CD4-positive, alpha-beta T cell treated with Interleukin-17A for 4 hours (primary cell): ENCODE results near the gene GDPD4.
A peak's percentile ranks its signal among the peaks of the same experiment; 100 is the strongest.

Experiments
- DNase-seq: peaks from one replicate; pipeline ENCODE4 v3.0.0-alpha.2; 2020; ENCODE audit warnings: mixed read lengths

GDPD4 gene

DNA sequence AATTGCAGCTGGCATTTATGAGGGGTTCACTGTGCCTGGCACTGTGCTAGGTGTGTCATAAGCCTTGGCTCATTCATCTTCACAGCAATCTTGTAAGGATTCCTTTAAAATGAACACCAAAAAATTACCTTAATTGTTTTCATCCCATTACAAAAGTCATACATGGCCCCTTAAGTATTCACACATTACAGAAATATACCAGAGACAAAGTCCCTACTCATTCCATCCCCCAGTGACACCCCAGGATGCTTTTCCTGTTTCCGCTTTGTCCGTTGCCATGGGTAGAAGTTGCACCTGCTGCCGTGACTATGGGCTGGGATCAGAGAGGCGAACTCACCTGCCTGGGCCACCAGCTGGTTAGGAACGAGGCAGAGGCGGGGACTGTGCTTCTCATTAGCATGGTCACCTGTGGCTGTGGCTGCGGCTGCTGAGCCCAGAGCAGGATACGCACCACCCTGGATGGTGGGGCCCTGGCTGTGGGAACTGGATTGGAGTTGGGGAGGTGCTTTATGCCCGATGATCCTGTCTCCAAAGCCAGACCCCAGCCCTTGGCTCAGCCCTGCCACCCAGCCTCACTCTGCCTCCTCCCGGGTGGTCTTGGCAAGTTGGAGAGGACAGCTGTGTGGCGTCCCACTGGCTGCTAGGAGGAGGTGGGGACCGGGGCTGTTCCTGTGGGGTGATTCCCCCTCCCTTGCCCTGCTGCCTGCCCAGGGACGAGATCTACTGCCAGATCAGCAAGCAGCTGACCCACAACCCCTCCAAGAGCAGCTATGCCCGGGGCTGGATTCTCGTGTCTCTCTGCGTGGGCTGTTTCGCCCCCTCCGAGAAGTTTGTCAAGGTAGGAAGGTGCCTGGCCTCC is 112.6 kb downstream of the GDPD4 start:
- no peak for DNase-seq

DNA sequence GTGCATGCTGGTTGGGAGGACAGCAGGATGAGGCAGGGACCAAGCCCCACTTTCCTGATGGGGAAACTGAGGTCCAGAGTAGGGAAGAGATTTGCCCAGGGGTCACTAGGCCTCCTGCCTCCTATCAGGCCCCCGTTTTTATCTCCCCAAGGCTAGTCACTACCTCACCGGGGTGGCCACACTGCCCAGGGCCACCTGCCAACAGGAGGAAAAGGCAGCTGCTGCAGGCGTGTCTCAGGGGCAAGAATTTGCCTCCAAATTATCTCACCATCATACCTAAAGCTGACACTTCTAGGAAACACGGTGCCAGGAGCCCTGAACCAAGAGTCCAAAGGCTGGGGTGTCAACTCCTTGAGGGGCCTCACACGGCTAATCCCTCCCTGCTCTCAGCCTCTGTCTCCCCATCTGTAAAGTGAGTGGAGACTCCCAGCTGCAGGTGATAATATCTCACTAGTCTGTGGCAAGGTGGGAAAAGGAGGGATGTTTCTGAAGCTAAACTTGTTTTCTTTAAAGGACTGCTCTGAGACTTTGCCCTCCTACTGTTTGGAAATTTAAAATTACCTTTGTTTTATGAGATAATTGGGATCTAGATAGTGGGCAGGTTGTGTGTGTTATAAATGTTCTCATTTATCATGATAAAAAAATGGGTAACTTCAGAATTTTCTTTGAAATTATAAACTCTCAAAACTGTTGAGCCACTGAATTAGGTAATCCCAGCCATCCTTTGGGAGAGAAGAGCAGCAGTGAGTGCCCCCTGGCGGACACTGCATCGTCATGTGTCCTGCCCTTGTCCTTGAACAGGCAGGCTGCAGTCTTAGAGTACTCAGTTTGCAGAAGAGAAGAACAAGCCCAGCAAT is 113.5 kb downstream of the GDPD4 start:
- DNase-seq, result peak; percentile 74

DNA sequence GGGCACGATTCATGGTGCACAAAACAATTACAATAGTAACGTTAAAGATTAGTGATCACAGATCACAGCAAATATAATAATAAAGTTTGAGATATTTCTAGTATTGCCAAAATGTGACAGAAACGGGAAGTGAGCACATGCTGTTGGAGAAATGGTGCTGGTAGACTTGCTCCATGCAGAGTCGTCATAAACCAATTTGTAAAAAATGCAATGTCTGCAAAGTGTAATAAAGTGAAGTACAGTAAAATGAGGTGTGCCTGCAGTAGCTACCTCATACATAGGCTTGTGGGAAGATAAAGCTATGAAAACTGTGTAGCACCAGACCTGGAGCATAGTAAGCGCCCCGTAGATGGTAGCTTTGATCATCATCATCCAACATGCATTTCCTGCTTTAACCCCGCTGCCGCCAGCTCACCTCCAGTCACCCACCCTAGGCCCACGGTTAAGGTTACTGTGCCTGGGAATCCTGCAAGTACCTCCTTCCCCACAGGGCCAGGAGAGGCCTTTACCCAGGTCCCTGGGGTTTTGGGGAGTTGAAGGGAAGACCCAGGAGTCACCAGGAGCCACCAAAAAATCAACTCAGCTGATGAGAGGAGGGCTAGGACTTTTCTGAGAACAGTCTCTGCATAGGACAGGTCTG is 114.3 kb downstream of the GDPD4 start:
- no peak for DNase-seq

DNA sequence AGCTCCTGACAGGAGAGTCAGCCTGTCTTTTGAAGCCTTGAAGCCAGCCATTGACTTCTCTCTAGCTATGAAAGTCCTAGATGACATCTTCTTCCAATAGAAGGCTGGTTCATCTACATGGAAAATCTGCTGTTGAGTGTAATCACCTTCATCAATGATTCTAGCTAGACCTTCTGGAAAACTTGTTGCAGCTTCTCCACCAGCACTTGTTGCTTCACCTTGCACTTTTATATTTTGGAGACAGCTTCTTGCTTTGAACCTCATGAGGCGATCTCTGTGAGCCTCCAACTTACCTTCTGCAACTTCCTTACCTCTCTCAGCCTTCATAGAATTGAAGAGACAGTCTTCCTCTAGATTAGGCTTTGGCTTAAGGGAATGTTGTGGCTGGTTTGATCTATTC is 115.2 kb downstream of the GDPD4 start:
- no peak for DNase-seq

DNA sequence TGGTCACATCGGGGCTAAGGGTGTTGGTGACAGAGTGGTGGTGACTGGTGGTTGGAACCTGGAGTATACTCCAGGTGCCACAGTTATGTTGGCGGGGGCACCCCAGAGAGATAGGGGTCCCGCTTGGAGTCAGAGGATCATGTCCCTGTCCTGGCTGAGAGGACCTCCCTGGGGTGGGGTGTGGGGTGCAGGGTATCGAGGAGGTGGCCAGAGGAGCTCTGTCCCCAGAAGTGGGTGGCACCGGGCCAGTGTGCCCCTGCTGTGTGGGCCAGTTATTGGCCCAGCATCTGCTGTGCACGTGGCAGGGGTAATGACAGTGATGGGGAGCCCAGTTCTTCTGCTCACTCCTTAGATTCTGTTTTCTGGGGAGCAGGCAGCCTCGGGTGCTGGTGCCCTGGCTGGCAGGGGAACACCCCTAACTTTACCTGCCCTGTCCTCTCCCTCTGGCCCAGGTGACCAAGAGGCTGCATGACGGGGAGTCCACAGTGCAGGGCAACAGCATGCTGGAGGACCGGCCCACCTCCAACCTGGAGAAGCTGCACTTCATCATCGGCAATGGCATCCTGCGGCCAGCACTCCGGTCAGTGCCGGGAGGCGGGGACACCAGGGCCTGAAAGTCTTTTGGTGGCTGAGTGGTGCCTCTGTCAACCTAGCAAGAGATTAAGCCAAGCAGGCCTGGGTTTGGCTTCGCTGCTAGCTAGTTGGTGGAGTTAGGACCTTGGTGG is 117.2 kb downstream of the GDPD4 start:
- no peak for DNase-seq

DNA sequence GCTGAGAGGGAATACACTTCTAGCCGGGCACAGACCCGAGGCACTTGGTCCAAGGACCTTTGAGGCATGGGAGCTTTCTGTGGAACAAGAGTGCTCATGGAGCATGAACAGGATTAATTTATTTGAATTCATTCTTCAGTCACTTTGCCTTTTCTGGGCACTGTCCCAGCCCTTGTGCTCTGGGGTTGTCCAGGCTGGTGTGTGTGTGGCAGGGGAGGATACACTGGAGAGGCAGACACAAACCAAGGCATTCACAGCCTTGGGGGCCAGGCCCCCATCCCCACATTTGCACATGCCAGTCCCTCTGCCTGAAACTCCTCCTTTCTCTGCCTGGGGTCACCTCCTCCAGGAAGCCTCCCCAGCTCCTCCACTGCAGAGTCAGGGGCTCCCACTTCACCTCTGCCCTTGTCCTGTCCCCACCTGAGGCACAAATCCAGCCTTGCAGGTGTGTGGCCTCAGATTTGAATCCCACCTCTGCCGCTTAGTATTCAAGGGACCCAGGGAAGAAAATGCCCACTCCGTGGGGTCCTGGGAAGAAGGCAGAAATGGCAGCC is 118.0 kb downstream of the GDPD4 start:
- no peak for DNase-seq

DNA sequence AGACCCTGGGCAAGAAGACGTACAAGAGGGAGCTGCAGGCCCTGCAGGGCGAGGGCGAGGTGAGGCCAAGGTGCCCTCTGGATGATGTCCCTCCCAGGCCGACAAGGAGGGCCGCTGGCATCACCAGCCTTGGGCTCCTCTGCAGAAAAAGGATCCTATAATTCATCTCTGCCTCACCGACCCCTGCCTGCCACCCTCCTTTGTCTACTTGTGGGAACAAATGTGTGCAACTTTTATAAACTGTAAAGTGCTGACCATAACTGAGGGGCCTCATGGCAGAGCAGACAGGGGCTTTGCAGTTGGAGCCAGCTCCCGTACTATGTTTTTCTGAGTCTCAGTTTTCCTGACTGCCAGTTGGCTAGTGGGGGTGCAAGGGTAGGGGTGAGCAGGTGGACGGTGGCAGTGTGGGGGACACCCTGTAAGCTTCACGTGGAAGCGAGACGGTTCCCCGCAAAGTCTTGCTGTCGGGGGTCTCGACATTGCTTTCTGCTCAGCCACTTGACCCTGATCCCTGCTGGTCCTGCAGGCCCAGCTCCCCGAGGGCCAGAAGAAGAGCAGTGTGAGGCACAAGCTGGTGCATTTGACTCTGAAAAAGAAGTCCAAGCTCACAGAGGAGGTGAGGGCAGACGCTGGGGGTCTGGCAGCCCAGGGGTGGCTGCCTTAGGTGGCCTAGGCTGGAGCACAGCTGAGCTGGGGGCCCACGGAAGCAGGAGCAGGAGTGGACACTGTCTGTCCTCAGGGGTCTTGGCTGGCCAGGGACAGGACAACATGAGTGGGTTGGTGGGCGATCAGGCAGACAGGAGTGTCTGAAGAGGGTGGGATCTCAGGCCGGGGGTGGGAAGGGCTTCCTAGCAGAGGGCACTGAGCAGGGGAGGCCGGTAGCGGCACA is 118.7 kb downstream of the GDPD4 start:
- no peak for DNase-seq

DNA sequence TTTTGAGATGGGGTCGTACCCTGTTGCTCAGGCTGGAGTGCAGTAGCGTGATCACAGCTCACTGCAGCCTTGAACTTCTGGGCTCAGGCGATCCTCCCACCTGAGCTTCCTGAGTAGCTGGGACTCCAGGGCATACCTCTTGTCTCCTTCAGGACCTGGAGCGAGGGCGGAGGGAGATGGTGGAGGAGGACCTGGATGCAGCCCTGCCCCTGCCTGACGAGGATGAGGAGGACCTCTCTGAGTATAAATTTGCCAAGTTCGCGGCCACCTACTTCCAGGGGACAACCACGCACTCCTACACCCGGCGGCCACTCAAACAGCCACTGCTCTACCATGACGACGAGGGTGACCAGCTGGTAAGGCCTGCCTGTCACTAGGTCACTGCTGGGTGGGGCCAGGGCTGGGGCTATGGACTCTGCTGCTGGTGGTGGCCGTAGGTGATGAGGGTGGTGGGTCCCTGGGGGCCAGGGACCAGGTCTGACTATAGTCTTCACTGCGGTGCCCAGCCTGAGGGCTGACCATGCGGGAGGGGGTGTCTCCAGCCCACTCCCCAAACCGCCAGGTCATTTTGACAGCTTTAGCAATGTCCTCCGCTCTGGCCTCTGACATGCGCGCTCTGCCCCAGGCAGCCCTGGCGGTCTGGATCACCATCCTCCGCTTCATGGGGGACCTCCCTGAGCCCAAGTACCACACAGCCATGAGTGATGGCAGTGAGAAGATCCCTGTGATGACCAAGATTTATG is 119.5 kb downstream of the GDPD4 start:
- DNase-seq, result no peak

DNA sequence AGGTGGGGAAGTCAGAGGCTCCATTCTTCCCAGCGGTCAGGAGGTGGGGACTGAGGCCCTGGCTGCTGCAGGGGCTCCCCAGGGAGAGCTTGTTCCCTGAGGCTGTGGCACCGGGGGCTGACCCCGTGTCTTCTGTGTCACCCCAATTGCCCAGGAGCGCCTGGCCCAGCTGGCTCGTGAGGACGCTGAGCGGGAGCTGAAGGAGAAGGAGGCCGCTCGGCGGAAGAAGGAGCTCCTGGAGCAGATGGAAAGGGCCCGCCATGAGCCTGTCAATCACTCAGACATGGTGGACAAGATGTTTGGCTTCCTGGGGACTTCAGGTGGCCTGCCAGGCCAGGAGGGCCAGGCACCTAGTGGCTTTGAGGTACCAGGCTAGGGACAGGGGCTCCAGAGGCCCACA is 120.3 kb downstream of the GDPD4 start:
- no peak for DNase-seq

DNA sequence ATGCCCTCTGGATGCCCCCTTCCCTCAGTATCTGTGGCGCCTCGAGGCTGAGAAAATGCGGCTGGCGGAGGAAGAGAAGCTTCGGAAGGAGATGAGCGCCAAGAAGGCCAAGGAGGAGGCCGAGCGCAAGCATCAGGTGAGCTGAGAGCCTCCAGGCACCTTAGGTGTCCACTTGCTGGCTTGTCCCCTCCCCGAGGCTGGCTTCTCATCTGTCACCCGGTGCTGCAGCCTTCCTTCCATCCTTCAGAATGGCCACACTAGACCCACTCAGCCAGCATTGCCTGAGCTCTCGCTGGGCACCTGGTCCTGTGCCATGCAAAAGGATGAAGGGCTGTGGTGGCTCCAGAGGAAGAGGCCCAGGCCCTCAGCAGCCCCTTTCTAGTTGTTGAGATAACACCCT is 121.1 kb downstream of the GDPD4 start:
- DNase-seq, result no peak

DNA sequence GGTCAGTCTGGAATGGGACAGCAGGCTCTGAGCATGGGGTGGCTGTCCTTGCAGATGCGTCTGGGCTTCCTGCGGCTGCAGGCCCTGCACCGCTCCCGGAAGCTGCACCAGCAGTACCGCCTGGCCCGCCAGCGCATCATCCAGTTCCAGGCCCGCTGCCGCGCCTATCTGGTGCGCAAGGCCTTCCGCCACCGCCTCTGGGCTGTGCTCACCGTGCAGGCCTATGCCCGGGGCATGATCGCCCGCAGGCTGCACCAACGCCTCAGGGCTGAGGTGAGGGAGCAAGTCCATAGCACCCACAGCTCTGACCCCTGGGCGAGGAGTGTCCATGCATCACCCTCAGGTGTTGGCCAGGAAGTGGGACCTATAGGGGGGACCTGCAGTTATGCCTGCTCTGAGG is 121.8 kb downstream of the GDPD4 start:
- no peak for DNase-seq

DNA sequence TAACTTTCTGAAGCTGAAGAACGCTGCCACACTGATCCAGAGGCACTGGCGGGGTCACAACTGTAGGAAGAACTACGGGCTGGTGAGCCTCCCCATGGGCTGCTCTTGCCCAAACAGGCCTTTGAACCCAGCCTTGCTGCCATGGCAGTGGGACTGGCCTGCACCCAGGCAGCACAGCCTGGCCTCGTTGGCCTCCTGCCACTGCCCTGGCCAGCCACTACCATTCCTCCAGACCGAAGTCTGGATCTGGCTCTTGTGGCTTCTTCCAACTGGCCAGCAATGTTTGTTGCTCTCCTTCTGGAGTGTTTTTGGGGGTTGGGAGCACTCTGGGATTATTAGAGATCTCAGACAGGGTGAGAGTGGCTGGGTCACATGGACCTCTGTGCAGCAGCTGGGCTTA is 122.4 kb downstream of the GDPD4 start:
- DNase-seq, result no peak

DNA sequence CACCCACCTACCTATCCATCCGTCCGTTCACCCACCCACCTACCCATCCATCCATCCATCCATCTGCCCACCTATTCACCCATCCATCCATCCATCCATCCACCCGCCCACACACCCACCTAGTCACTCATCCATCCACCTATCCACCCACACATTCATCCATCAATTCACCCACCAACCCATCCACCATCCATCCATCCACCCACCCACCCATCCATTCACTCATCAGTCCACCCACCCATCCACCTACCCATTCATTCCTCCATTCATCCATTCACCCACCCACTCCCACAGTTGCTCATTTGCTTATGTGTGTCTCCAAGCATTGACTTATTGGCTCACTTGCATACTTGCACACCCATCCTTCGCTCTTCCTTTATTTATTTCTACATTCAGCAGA is 123.3 kb downstream of the GDPD4 start:
- DNase-seq, result no peak

DNA sequence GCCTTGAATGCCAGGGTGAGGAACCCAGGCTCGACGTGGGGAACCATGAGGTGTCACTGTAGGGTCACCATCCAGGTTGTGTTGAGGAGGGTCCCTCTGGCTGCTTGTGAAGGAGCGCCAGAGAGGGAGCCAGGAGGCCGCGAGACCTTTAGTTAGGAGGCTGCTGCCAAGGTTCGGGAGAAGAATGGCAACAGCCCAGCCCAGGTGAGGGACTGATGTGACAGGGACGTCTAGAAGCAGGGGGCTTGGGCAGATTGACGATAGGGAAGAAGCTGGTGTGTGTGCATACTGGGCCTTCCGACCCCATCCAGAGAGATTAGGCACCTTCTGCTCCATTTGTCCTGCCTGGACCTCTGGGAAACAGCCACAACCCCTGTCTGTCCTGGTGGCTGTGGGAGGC is 124.5 kb downstream of the GDPD4 start:
- no peak for DNase-seq

DNA sequence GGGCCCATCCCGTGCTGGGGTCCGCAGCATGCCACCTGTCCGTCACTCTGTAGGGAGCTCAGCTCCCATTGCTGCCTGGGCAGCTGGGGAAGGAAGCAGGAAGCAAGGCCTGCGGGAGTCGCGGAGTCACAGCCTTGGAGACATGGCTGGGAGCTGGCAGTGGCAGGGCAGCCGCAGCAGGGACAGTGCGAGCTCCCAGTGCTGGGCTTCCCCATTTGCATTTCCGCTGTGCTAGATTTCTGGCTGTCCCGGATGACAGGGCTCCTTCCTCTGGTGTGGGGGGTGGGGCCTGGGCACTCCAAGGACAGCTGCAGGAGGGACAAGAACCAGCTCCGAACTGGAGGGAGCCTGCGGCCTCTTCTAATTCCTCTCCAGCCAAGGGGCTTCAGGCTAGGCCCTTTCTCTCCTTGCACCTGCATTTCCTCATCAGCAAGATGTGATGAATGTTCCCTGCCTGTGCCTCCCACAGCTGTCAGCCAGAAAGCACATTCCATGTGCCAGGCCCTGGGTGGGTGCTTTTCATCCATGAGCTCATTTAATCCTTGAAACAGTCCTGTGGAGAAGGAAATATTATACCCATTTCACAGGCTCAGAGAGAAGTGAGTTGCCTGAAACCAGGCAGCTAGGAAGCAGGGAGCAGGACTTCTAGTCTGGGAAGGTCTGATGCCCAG is 125.5 kb downstream of the GDPD4 start:
- DNase-seq, result no peak

DNA sequence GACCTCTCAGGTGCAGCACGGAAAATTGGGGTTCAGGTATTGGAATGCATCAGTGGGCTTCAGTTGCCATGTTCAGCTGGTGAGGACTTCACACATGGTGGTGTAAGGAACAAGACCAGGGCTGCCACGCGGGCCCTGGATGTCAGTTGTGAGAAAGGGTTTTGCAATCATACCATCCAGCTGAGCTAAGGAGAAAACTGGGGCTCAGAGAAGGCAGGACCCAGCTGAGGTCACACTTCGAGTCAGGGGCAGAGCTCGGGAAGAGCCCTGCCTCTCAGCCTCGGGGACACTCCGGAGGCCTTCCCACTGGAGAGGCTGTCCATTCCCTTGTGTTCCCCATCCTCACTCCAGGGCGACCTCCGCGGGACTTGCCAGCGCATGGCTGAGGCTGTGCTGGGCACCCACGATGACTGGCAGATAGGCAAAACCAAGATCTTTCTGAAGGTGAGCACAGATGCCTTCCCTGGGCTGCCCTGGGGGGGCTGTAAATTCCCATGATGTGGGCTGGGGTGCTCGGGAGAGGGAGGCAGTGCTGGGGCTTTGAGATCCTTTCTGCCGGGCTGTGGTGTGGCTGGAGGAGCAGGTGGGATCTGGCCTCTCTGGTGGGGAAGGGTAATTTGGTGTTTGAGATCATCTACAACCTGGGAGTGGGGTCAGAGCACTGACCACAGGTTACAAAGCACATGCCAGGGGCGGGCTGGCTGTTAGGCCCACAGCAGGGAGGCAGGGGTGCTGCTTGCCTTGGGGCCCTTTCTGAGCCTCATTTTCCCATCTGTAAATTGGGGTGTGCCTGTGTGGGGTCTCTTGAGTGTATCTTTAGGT is 126.3 kb downstream of the GDPD4 start:
- DNase-seq, result no peak

DNA sequence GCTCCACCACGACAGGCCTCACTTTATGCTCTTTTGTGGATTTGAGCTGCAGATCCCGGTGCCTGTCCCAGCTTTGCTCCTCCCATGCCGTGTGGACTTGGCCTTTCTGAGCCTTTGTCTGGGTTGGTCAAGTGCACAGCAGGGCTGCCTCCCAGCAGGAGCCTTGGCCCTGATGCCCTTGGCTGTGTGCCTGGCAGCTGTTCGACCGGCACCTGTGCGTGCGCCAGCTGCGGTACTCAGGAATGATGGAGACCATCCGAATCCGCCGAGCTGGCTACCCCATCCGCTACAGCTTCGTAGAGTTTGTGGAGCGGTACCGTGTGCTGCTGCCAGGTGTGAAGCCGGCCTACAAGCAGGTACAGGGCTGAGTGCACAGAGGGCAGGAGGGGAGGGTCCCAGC is 126.9 kb downstream of the GDPD4 start:
- DNase-seq, result no peak

DNA sequence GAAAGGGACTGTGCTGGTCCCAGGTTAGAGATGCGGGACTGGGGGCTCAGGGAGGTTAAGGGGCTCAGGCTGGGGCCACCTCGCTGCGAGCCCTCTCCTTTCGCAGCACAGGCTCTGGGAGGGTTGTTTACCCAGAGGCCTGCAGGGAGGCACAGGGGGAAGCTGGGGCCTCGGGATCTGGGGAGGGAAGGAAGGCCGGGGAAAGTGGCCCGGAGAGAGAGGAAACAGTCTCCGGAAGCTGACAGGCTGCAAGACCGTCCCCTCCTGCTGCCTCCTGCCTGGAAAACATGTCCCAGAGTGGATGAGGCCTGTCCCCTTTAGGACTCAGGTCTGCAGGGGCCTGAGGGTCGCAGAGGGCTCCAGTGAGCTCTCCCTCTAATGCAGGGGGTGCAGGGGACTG is 128.0 kb downstream of the GDPD4 start:
- DNase-seq, result no peak

DNA sequence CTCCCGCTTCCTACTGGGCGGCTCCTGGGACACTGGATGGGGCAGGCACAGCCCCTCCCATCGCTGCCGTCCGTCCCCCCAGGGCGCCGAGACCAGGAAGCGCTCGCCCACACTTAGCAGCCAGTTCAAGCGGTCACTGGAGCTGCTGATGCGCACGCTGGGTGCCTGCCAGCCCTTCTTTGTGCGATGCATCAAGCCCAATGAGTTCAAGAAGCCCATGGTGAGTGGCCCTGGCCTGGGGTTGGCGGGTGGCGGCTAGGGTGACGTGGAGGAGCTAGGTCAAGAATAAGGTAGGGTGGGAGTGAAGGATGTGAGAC is 128.9 kb downstream of the GDPD4 start:
- DNase-seq, result no peak
